Endothelial cell of umbilical vein (primary cell): ENCODE results near the gene AGPAT2. TPM values are rescaled to one million over a fixed set of nuclear protein-coding genes. Genes with fewer than 3 reads are reported as not detected.
A peak's percentile ranks its signal among the peaks of the same experiment; 100 is the strongest.

ENCODE experiments used
- BruUV-seq: library from RNA; stranded (reverse); fragments of 400-500 nt; replicated peaks from 2 replicates; lab custom pipeline; 2021; lab: Mats Ljungman, UMichigan
- CTCF ChIA-PET: fragments of 300-600, 350-600 bp; sonication (Branson Sonifier 250); formaldehyde crosslinking; loops from one replicate; lab custom pipeline; 2021; ENCODE audit warnings: antibody characterized with exemption, inconsistent platforms; lab: Charles Lee
- POLR2A ChIA-PET: fragments of 300-600, 350-600 bp; sonication (Branson Sonifier 250); formaldehyde crosslinking; loops from one replicate; lab custom pipeline; 2021; ENCODE audit warnings: antibody characterized with exemption, inconsistent platforms; lab: Charles Lee
- DNase-seq: peaks from one replicate; pipeline ENCODE4 v3.0.0-alpha.2; 2011; ENCODE audit warnings: low read depth, low spot score
- FAIRE-seq: peaks from 2 replicates; lab custom pipeline; 2011; peaks lifted over from hg19 to GRCh38; lab: Jason Lieb, UNC
- H2AFZ ChIP-seq: 2 replicates; pipeline ENCODE4 v1.6.0; 2012; ENCODE audit warnings: low read depth, low read length, control low read depth, inconsistent platforms
- H3K27ac ChIP-seq: 2 replicates; pipeline ENCODE4 v1.5.1; 2011; ENCODE audit warnings: low read depth, mild to moderate bottlenecking, control low read depth, low read length, moderate library complexity; ENCODE audit not compliant: insufficient read depth
- H3K27me3 ChIP-seq, 2 experiments: 2 replicates each; pipeline versions ENCODE4 v1.6.0 to v1.6.1; 2011; ENCODE audit warnings: low read length in 2 of 2, mixed read lengths in 1 of 2; ENCODE audit not compliant: control insufficient read depth in 2 of 2, insufficient read depth in 2 of 2
- H3K36me3 ChIP-seq, 2 experiments: 2 replicates in 1 of 2; 3 replicates in 1 of 2; pipeline ENCODE4 v1.5.1; 2011; ENCODE audit warnings: low read length in 2 of 2, mild to moderate bottlenecking in 1 of 2, moderate library complexity in 1 of 2; ENCODE audit not compliant: control insufficient read depth in 2 of 2, insufficient read depth in 2 of 2; ENCODE audit errors: extremely low read depth in 1 of 2
- H3K4me1 ChIP-seq: 3 replicates; pipeline ENCODE4 v1.5.1; 2011; ENCODE audit warnings: mild to moderate bottlenecking, low read length; ENCODE audit not compliant: control insufficient read depth, insufficient read depth; ENCODE audit errors: extremely low read depth
- H3K4me2 ChIP-seq: 2 replicates; pipeline ENCODE4 v1.6.1; 2011; ENCODE audit warnings: low read length, control low read depth, mixed read lengths; ENCODE audit not compliant: insufficient read depth
- H3K4me3 ChIP-seq, 3 experiments: fragments of 200-600 bp in 1 of 3; sonication (generic), shearing (Covaris generic) in 1 of 3; replicated peaks in 1 of 3; 2 replicates each; pipeline ENCODE4 v1.5.1; 2011 to 2016; ENCODE audit warnings: control low read depth in 3 of 3, low read length in 3 of 3, mild to moderate bottlenecking in 2 of 3, inconsistent platforms in 1 of 3, low read depth in 1 of 3, moderate library complexity in 1 of 3; ENCODE audit not compliant: insufficient read depth in 1 of 3
- H3K79me2 ChIP-seq: 2 replicates; pipeline ENCODE4 v1.6.0; 2012; ENCODE audit warnings: low read length, inconsistent platforms; ENCODE audit not compliant: control insufficient read depth, insufficient read depth
- H3K9ac ChIP-seq: replicated peaks from 2 replicates; pipeline ENCODE3; 2011; ENCODE audit warnings: low read length, control low read depth; ENCODE audit not compliant: insufficient read depth; ENCODE audit errors: extremely low read depth
- H3K9me1 ChIP-seq: replicated peaks from 3 replicates; pipeline ENCODE4 v1.6.0; 2011; ENCODE audit warnings: mild to moderate bottlenecking, low read length; ENCODE audit not compliant: control insufficient read depth, insufficient read depth; ENCODE audit errors: extremely low read depth
- H3K9me3 ChIP-seq: replicated peaks from 2 replicates; pipeline ENCODE4 v1.5.1; 2012; ENCODE audit warnings: low read length, inconsistent platforms; ENCODE audit not compliant: control insufficient read depth, insufficient read depth
- H4K20me1 ChIP-seq: replicated peaks from 2 replicates; pipeline ENCODE3; 2011; ENCODE audit warnings: mild to moderate bottlenecking, low read length; ENCODE audit not compliant: control insufficient read depth, insufficient read depth; ENCODE audit errors: extremely low read depth
- EZH2 ChIP-seq: IDR thresholded peaks from 2 replicates; pipeline ENCODE4 v1.6.1; 2012; ENCODE audit warnings: borderline replicate concordance, low read depth, mild to moderate bottlenecking, moderate library complexity, low read length, inconsistent platforms; ENCODE audit not compliant: severe bottlenecking
- FOS ChIP-seq: IDR thresholded peaks from 2 replicates; pipeline ENCODE4 v1.6.1; 2011; ENCODE audit warnings: mild to moderate bottlenecking, low read length, moderate library complexity, borderline replicate concordance; ENCODE audit not compliant: insufficient read depth
- GATA2 ChIP-seq: IDR thresholded peaks from 2 replicates; pipeline ENCODE4 v1.7.0; 2011; ENCODE audit warnings: low read depth, mild to moderate bottlenecking, moderate library complexity, mixed read lengths, low read length; ENCODE audit not compliant: insufficient read length, insufficient read depth
- JUN ChIP-seq: IDR thresholded peaks from 2 replicates; pipeline ENCODE4 v1.6.1; 2011; ENCODE audit warnings: borderline replicate concordance, low read depth; ENCODE audit not compliant: insufficient read length, insufficient read depth
- MAX ChIP-seq: IDR thresholded peaks from 2 replicates; pipeline ENCODE4 v1.6.1; 2011; ENCODE audit not compliant: insufficient read depth, insufficient read length
- MYC ChIP-seq: IDR thresholded peaks from one replicate; pipeline ENCODE4 v1.6.1; 2011; ENCODE audit warnings: mild to moderate bottlenecking, low read depth, low read length
- POLR2A ChIP-seq: IDR thresholded peaks from 2 replicates; pipeline ENCODE4 v1.6.1; 2012; ENCODE audit warnings: low read depth, mild to moderate bottlenecking, control low read depth, low read length
- POLR2AphosphoS5 ChIP-seq: IDR thresholded peaks from 2 replicates; pipeline ENCODE4 v1.6.1; 2012; ENCODE audit warnings: low read depth, mild to moderate bottlenecking, control low read depth, low read length, moderate library complexity; ENCODE audit not compliant: insufficient read depth
- dilution Hi-C: fragments of 300-500 bp; cut with MboI; formaldehyde crosslinking; loops from one replicate; pipeline ENCODE4 v1.15.0; 2019; ENCODE audit warnings: low sequenced_read_pairs; ENCODE audit not compliant: extremely low pct_ligation_motif_present
- intact Hi-C: fragments of 100-400 bp; cut with micrococcal nuclease; formaldehyde crosslinking; loops from one replicate; pipeline ENCODE4 v1.10.0; 2022
- polyA plus RNA-seq, 4 experiments: library from polyadenylated mRNA; depleted of rRNA in 3 of 4; stranded (reverse) in 3 of 4; unstranded in 1 of 4; fragments of >200 nt; gene quantifications; 2 replicates each; pipeline versions ENCODE4 v1.2.1 to v1.2.3, GENCODE V29; 2011 to 2012; ENCODE audit warnings: missing spikeins in 1 of 4
- total RNA-seq: library from RNA; stranded (reverse); gene quantifications from 2 replicates; pipeline ENCODE4 v1.2.3, GENCODE V29; 2021

The AGPAT2 gene
- total and polyA plus RNA-seq, 2 donors (not counting 3 experiments of a cell fraction or from before 2014, with no cell fraction given): 45.5 to 55.3 TPM

GRCh38 chr9:136674786-136675349, 12.4 kb downstream of the AGPAT2 start:
- FAIRE-seq: no peak
- dilution Hi-C loops: no loop called here
- Histone ChIP-seq H3K79me2 (peaks cover 9% of the 10 kb centered on the region), H3K4me3 (no peak overlapping the region), H3K9ac (no peak overlapping the region), H2AFZ (no peak overlapping the region), H3K9me1 (no peaks in the 10 kb centered on the region), H3K4me1 (no peaks in the 10 kb centered on the region), H3K9me3 (no peaks in the 10 kb centered on the region), H3K27ac (no peak overlapping the region), H3K36me3 (peaks cover 10 to 32% of the 10 kb centered on the region in 2 experiments), H4K20me1 (no peaks in the 10 kb centered on the region), H3K4me2 (no peak overlapping the region), H3K27me3 (no peaks in the 10 kb centered on the region)
- ChIA-PET POLR2A (interaction anchor here (1.0 to 6.2 kb wide), 4 partner anchors 12 to 47 kb away, joined by 3 to 54 read pairs (median 7); partner anchors contain the start of gene EGFL7), CTCF (interaction anchor here (1.1 to 6.3 kb wide), 3 partner anchors 15 to 39 kb away, joined by 3 to 45 read pairs (median 4); no protein-coding TSS in a partner anchor)
- TF ChIP-seq POLR2A (peak; percentile 75), EZH2 (no peak), MYC (peak; percentile 53), GATA2 (peak; percentile 24), FOS (peak; percentile 1), JUN (no peak), MAX (peak; percentile 84), POLR2AphosphoS5 (peak; percentile 98)
- intact Hi-C loops: loop anchor here (1.0 to 5.0 kb wide), 2 partner anchors 30 to 37 kb away; partner anchors contain the start of gene DIPK1B
- DNase-seq: peak; percentile 87
- BruUV-seq: no TSS peak
